Keratinocyte (primary cell): Measurements from ENCODE around the gene PNPLA2. TPM values are rescaled to one million over a fixed set of nuclear protein-coding genes. Genes with fewer than 3 reads are reported as not detected.

Experiments used
- DNase-seq: peaks from one replicate; pipeline ENCODE4 v3.0.0-alpha.2; 2011; ENCODE audit warnings: low read depth, missing footprints, low spot score
- FAIRE-seq: peaks from 2 replicates; lab custom pipeline; 2011; peaks lifted over from hg19 to GRCh38; lab: Jason Lieb, UNC
- H2AFZ ChIP-seq: 2 replicates; pipeline ENCODE4 v1.6.0; 2012; ENCODE audit warnings: low read length, control low read depth, inconsistent platforms; ENCODE audit not compliant: control insufficient read depth
- H3K27ac ChIP-seq: 2 replicates; pipeline ENCODE4 v1.5.1; 2011; ENCODE audit warnings: low read length; ENCODE audit not compliant: control insufficient read depth, insufficient read depth
- H3K27me3 ChIP-seq: 3 replicates; pipeline ENCODE4 v1.6.0; 2011; ENCODE audit warnings: low read length; ENCODE audit not compliant: control insufficient read depth, insufficient read depth; ENCODE audit errors: extremely low read depth
- H3K36me3 ChIP-seq, 2 experiments: 2 replicates in 1 of 2; 3 replicates in 1 of 2; pipeline ENCODE4 v1.5.1; 2011; ENCODE audit warnings: low read length in 2 of 2, mild to moderate bottlenecking in 1 of 2; ENCODE audit not compliant: control insufficient read depth in 2 of 2, insufficient read depth in 2 of 2; ENCODE audit errors: extremely low read depth in 1 of 2
- H3K4me1 ChIP-seq: 3 replicates; pipeline ENCODE4 v1.5.1; 2011; ENCODE audit warnings: low read length; ENCODE audit not compliant: control insufficient read depth, insufficient read depth; ENCODE audit errors: extremely low read depth
- H3K4me2 ChIP-seq: 3 replicates; pipeline ENCODE4 v1.6.0; 2011; ENCODE audit warnings: low read depth, low read length; ENCODE audit not compliant: control insufficient read depth, insufficient read depth; ENCODE audit errors: extremely low read depth
- H3K4me3 ChIP-seq, 3 experiments: fragments of 200-600 bp in 1 of 3; sonication (generic) in 1 of 3; 2 replicates in 2 of 3; 3 replicates in 1 of 3; pipeline ENCODE4 v1.5.1; 2011 to 2016; ENCODE audit warnings: low read length in 3 of 3, mild to moderate bottlenecking in 3 of 3, control low read depth in 2 of 3, inconsistent platforms in 1 of 3, low read depth in 1 of 3, mixed read lengths in 1 of 3, mixed run types in 1 of 3, moderate library complexity in 1 of 3; ENCODE audit not compliant: control insufficient read depth in 2 of 3, insufficient read depth in 2 of 3; ENCODE audit errors: extremely low read depth in 1 of 3
- H3K79me2 ChIP-seq: 2 replicates; pipeline ENCODE4 v1.6.0; 2012; ENCODE audit warnings: low read length; ENCODE audit not compliant: control insufficient read depth, insufficient read depth
- H3K9ac ChIP-seq: 3 replicates; pipeline ENCODE4 v1.6.0; 2011; ENCODE audit warnings: low read length; ENCODE audit not compliant: control insufficient read depth, insufficient read depth; ENCODE audit errors: extremely low read depth
- H3K9me1 ChIP-seq: 3 replicates; pipeline ENCODE4 v1.6.0; 2011; ENCODE audit warnings: low read length; ENCODE audit not compliant: control insufficient read depth, insufficient read depth; ENCODE audit errors: extremely low read depth
- H3K9me3 ChIP-seq: 2 replicates; pipeline ENCODE4 v1.5.1; 2012; ENCODE audit warnings: low read depth, low read length; ENCODE audit not compliant: control insufficient read depth
- H4K20me1 ChIP-seq: 3 replicates; pipeline ENCODE4 v1.6.0; 2011; ENCODE audit warnings: low read length; ENCODE audit not compliant: control insufficient read depth, insufficient read depth; ENCODE audit errors: extremely low read depth
- CTCF ChIP-seq, 3 experiments: IDR thresholded peaks in 1 of 3; conservative IDR thresholded peaks in 1 of 3; optimal IDR thresholded peaks in 1 of 3; 2 replicates in 2 of 3; 3 replicates in 1 of 3; pipeline versions ENCODE3 to v1.5.1; 2011; ENCODE audit warnings: low read length in 3 of 3, mild to moderate bottlenecking in 3 of 3, moderate library complexity in 2 of 3, control low read depth in 1 of 3, inconsistent platforms in 1 of 3; ENCODE audit not compliant: insufficient read depth in 2 of 3; ENCODE audit errors: extremely low read depth in 1 of 3
- EZH2 ChIP-seq: IDR thresholded peaks from one replicate; pipeline ENCODE4 v1.6.1; 2012; ENCODE audit warnings: inconsistent platforms, mild to moderate bottlenecking, low read length, moderate library complexity
- dilution Hi-C: fragments of 300-500 bp; cut with MboI; formaldehyde crosslinking; loops from one replicate; pipeline ENCODE4 v1.7.0; 2020; ENCODE audit warnings: low sequenced_read_pairs; ENCODE audit not compliant: extremely low pct_ligation_motif_present
- polyA plus RNA-seq, 5 experiments: library from polyadenylated mRNA; depleted of rRNA in 3 of 5; stranded (reverse) in 3 of 5; stranded (forward) in 1 of 5; unstranded in 1 of 5; fragments of >200 nt; gene quantifications; 1 replicate in 1 of 5; 2 replicates in 3 of 5; 3 replicates in 1 of 5; pipeline versions ENCODE4 v1.2.1 to v1.2.3, GENCODE V29; 2011 to 2012; ENCODE audit warnings: missing spikeins in 2 of 5, low read depth in 1 of 5, low replicate concordance in 1 of 5

Gene PNPLA2
- polyA plus RNA-seq, 1 donor (not counting 4 experiments of a cell fraction or from before 2014, with no cell fraction given) = 5.3 TPM

GRCh38 chr11:858762-859339 lies 40.1 kb downstream of the PNPLA2 start:
- no peak for DNase-seq
- dilution Hi-C loops = no loop called here
- Histone ChIP-seq H3K27ac (no peak overlapping the region), H3K9ac (no peak overlapping the region), H3K4me2 (no peak overlapping the region), H3K79me2 (no peaks in the 10 kb centered on the region), H2AFZ (no peak overlapping the region), H3K9me1 (no peaks in the 10 kb centered on the region), H3K4me1 (peaks cover 4% of the 10 kb centered on the region), H4K20me1 (peaks cover 9% of the 10 kb centered on the region), H3K36me3 (peaks cover 8% of the 10 kb centered on the region in 2 experiments), H3K9me3 (no peaks in the 10 kb centered on the region), H3K4me3 (no peak overlapping the region), H3K27me3 (no peaks in the 10 kb centered on the region)
- TF ChIP-seq EZH2 (no peak), CTCF (optimal IDR thresholded peaks at IDR 0.05 in 1 of 3, IDR thresholded peaks at IDR 0.05 in 1 of 3, conservative IDR thresholded peaks at IDR 0.05 in 1 of 3; ENCODE audit: extremely low read depth in 1 of 3, insufficient read depth in 2 of 3, low read length in 3 of 3) (no peak)
- FAIRE-seq = no peak

GRCh38 chr11:859394-860131 lies 40.8 kb downstream of the PNPLA2 start:
- Histone ChIP-seq H3K79me2 (no peaks in the 10 kb centered on the region), H3K27ac (no peak overlapping the region), H3K9me1 (no peaks in the 10 kb centered on the region), H3K4me2 (no peak overlapping the region), H3K27me3 (no peaks in the 10 kb centered on the region), H3K9ac (no peak overlapping the region), H3K36me3 (peaks cover 8% of the 10 kb centered on the region in 2 experiments), H4K20me1 (peaks cover 9% of the 10 kb centered on the region), H2AFZ (no peak overlapping the region), H3K4me3 (no peak overlapping the region), H3K9me3 (no peaks in the 10 kb centered on the region), H3K4me1 (peaks cover 4% of the 10 kb centered on the region)
- dilution Hi-C loops = no loop called here
- DNase-seq (no peak), FAIRE-seq (no peak)
- TF ChIP-seq EZH2 (no peak), CTCF (optimal IDR thresholded peaks at IDR 0.05 in 1 of 3, IDR thresholded peaks at IDR 0.05 in 1 of 3, conservative IDR thresholded peaks at IDR 0.05 in 1 of 3; ENCODE audit: extremely low read depth in 1 of 3, insufficient read depth in 2 of 3, low read length in 3 of 3) (no peak)
